Adrenal gland (tissue), 12 donors: Measurements from ENCODE around the gene PI4K2B. TPM values are rescaled to one million over a fixed set of nuclear protein-coding genes. Genes with fewer than 3 reads are reported as not detected.

Experiments used
- DNase-seq, 7 donors: peaks; one replicate each; pipeline ENCODE4 v3.0.0-alpha.2; 2019 to 2020
- H3K27ac ChIP-seq, 5 donors: fragments of 200-600 bp; sonication (generic) in 4 of 5; 1 replicate in 3 of 5; 2 replicates in 2 of 5; pipeline versions ENCODE4 v1.5.1 to v1.8.0; 2016 to 2020; ENCODE audit warnings: mild to moderate bottlenecking in 1 of 5
- H3K27me3 ChIP-seq: fragments of 200-600 bp; 2 replicates; pipeline ENCODE4 v1.8.0; 2021
- H3K36me3 ChIP-seq, 2 donors: fragments of 200-600 bp; replicated peaks in 1 of 2; 1 replicate in 1 of 2; 2 replicates in 1 of 2; pipeline versions ENCODE4 v1.5.1 to v1.8.0; 2018 to 2022
- H3K4me1 ChIP-seq, 2 donors: fragments of 200-600 bp; replicated peaks in 1 of 2; 1 replicate in 1 of 2; 2 replicates in 1 of 2; pipeline versions ENCODE4 v1.5.1 to v1.8.0; 2018 to 2021
- H3K4me3 ChIP-seq, 4 donors: fragments of 200-600 bp; sonication (generic) in 3 of 4; one replicate each; pipeline ENCODE4 v1.5.1; 2016 to 2018
- H3K9me3 ChIP-seq, 3 donors: fragments of 200-600 bp; sonication (generic) in 1 of 3; replicated peaks in 1 of 3; 1 replicate in 2 of 3; 2 replicates in 1 of 3; pipeline versions ENCODE4 v1.5.1 to v1.8.0; 2016 to 2021
- POLR2A ChIP-seq, 2 donors: fragments of 450-650 bp; IDR thresholded peaks; one replicate each; pipeline ENCODE4 v1.6.1; 2017; ENCODE audit warnings: antibody characterized with exemption in 2 of 2, mild to moderate bottlenecking in 2 of 2, moderate library complexity in 1 of 2
- WGBS, 4 donors: extraction: QIAGEN DNeasy Blood & Tissue Kit in 2 of 4; methylation state at CpG; one replicate each; pipeline versions ENCODE4 v1.1.5 to v1.1.7; 2013 to 2017; 5-methylcytosine and 5-hydroxymethylcytosine counted together
- intact Hi-C, 2 donors: fragments of 100-400 bp; cut with DNase I; formaldehyde crosslinking; loops; one replicate each; pipeline versions ENCODE4 v1.14.1 to v1.15.0; 2022 to 2023
- polyA plus RNA-seq, 3 donors: library from polyadenylated mRNA; stranded (reverse); fragments of 200-250 nt in 2 of 3; fragments of 350-450 nt in 1 of 3; fragmentation: Illumina TruSeq in 1 of 3; extraction: RNeasy Lipid Tissue Mini Kit (QIAGEN cat#74804) in 1 of 3; gene quantifications; one replicate each; pipeline ENCODE4 v1.2.3, GENCODE V29; 2013 to 2014
- total RNA-seq, 9 donors: library from RNA; depleted of rRNA in 4 of 9; stranded (reverse); fragments of >200 nt in 4 of 9; fragments of 120-200 nt in 1 of 9; fragmentation: NEBNext Ultra II Directional in 1 of 9; extraction: Animal tissue kit (Norgen Biotek cat#: 25700) in 1 of 9; gene quantifications; one replicate each; pipeline versions ENCODE4 v1.1.0 to v1.2.4, GENCODE V29; 2013 to 2023
- TF ChIP-seq, protein P1 (sequence below), 6 experiments: fragments of 450-650 bp in 4 of 6; fragments of 200-600 bp in 2 of 6; sonication (generic) in 1 of 6; IDR thresholded peaks; 1 replicate in 5 of 6; 2 replicates in 1 of 6; pipeline versions ENCODE4 v1.5.1 to v1.8.0; 2016 to 2021; ENCODE audit warnings: antibody characterized with exemption in 6 of 6, mild to moderate bottlenecking in 2 of 6, moderate library complexity in 1 of 6
- donor health status: healthy with polysubstance abuse.
- donor health status: Bipolar disorder and iron deficiency.
- donor health status: DM: yes; HTN: yes; CAD: no.
- donor health status: DM: no; HTN: no; CAD: no.
- donor health status: DM: no; HTN: no; CAD: no.
- donor health status: DM: yes; HTN: yes; CAD: no.

Gene PI4K2B
- total and polyA plus RNA-seq, 12 donors = 4.6 to 29.3 (median 13.6) TPM

DNA sequence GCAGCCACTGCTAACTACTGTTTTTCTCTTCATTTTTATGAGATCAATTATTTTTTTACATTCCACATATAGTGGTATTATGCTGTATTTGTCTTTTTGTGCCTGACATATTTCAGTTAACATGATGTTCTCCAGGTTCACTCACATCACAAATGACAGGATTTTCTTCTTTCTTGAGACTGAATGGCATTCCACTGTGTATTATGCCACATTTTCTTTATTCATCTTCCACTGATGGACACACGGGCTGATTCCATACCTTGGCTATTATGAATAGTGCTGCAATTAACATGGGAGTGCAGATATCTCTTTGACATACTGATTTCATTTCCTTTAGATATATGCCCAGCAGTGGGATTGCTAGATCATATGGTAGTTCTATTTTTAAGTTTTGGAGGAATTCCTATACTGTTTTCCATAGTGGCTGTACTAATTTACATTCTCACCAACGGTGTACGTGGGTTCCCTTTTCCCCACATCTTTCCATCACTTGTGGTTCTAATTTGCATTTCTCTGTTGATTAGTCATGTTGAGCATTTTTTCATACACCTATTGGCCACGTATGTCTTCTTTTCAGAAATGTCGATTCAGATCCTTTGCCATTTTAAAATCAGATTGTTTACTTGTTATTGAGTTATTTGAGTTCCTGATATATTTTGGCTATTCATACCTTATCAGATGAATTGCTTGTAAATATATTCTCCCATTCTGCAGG, 63.9 kb downstream of the PI4K2B start:
- no peaks in the 10 kb centered on the region for H3K9me3 ChIP-seq
- H3K4me1 ChIP-seq = no peaks in the 10 kb centered on the region
- H3K36me3 ChIP-seq = no peaks in the 10 kb centered on the region
- TF ChIP-seq, protein P1, sequence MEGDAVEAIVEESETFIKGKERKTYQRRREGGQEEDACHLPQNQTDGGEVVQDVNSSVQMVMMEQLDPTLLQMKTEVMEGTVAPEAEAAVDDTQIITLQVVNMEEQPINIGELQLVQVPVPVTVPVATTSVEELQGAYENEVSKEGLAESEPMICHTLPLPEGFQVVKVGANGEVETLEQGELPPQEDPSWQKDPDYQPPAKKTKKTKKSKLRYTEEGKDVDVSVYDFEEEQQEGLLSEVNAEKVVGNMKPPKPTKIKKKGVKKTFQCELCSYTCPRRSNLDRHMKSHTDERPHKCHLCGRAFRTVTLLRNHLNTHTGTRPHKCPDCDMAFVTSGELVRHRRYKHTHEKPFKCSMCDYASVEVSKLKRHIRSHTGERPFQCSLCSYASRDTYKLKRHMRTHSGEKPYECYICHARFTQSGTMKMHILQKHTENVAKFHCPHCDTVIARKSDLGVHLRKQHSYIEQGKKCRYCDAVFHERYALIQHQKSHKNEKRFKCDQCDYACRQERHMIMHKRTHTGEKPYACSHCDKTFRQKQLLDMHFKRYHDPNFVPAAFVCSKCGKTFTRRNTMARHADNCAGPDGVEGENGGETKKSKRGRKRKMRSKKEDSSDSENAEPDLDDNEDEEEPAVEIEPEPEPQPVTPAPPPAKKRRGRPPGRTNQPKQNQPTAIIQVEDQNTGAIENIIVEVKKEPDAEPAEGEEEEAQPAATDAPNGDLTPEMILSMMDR (IDR thresholded peaks at IDR 0.05) = no peak
- no peak for TF ChIP-seq POLR2A (IDR thresholded peaks at IDR 0.05)
- intact Hi-C loops = no loop called here
- H3K27me3 ChIP-seq = peaks cover 3% of the 10 kb centered on the region
- 74 to 80% (median 78%) methylated on average over 5 of the region's 5 CpGs for WGBS, 4 donors
- H3K27ac ChIP-seq = no peak overlapping the region
- DNase-seq = no peak
- no peak overlapping the region for H3K4me3 ChIP-seq

GRCh38 chr4:25299476-25300203, 65.8 kb downstream of the PI4K2B start:
- H3K4me1 ChIP-seq = no peaks in the 10 kb centered on the region
- H3K27me3 ChIP-seq = peaks cover 3% of the 10 kb centered on the region
- H3K36me3 ChIP-seq = no peaks in the 10 kb centered on the region
- H3K4me3 ChIP-seq = no peak overlapping the region
- TF ChIP-seq, protein P1 (IDR thresholded peaks at IDR 0.05) = no peak
- TF ChIP-seq POLR2A (IDR thresholded peaks at IDR 0.05) = no peak
- no peak overlapping the region for H3K27ac ChIP-seq
- intact Hi-C loops = no loop called here
- WGBS, 4 donors = 55 to 66% (median 59%) methylated on average over 10 of the region's 10 CpGs
- no peaks in the 10 kb centered on the region for H3K9me3 ChIP-seq
- DNase-seq = no peak

DNA sequence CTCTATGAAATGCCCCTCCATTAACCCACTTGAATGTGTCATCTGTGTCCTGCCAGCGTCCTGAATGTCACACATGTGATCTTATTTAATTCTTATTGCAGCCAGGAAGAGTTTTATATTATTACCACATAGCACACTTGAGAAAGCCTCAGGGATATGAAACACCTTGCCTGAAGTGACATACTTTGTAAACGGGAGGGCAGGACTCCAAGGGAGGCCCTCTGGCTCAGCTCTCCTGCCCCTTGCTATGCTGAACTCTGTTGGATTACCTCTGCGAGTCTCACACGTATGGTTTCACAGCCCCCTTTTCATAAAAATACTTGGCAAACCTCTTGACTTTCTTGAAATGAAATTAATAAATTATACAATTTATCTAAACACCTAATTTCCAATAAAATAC, 67.6 kb downstream of the PI4K2B start:
- H3K4me1 ChIP-seq = no peaks in the 10 kb centered on the region
- H3K27ac ChIP-seq = no peak overlapping the region
- WGBS, 4 donors = 74 to 83% (median 81%) methylated on average over 4 of the region's 4 CpGs
- H3K36me3 ChIP-seq = no peaks in the 10 kb centered on the region
- H3K27me3 ChIP-seq = peaks cover 3% of the 10 kb centered on the region
- no peaks in the 10 kb centered on the region for H3K9me3 ChIP-seq
- TF ChIP-seq, protein P1 (IDR thresholded peaks at IDR 0.05) = no peak
- no peak for TF ChIP-seq POLR2A (IDR thresholded peaks at IDR 0.05)
- intact Hi-C loops = no loop called here
- H3K4me3 ChIP-seq = no peak overlapping the region
- DNase-seq = no peak

DNA sequence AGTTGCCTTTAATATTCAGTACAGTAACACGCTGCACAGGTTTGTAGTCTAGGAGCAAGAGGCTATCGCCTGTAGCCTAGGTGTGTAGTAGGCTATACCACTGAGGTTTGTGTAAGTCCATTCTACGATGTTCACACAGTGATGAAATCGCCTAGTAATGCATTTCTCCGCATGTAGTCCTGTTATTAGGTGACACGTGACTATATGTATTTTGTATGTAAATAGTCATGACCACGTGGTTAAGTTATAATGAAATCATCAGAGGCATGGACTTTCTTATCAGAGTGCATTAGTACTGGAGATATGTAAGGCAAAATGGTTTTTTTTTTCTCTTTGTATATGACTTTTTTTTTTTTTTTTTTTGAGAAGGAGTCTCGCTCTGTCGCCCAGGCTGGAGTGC, 68.8 kb downstream of the PI4K2B start:
- 85 to 94% (median 87%) methylated on average over 7 to 9 of the region's 9 CpGs for WGBS, 4 donors
- Histone ChIP-seq H3K4me3 (no peak overlapping the region), H3K9me3 (no peaks in the 10 kb centered on the region), H3K36me3 (no peaks in the 10 kb centered on the region), H3K4me1 (no peaks in the 10 kb centered on the region), H3K27ac (no peak overlapping the region), H3K27me3 (peaks cover 3% of the 10 kb centered on the region)
- no peak for TF ChIP-seq POLR2A (IDR thresholded peaks at IDR 0.05)
- TF ChIP-seq, protein P1 (IDR thresholded peaks at IDR 0.05) = no peak
- no peak for DNase-seq
- intact Hi-C loops = no loop called here
